Endothelial cell of umbilical vein (primary cell): Measurements from ENCODE around the gene MAG. TPM values are rescaled to one million over a fixed set of nuclear protein-coding genes. Genes with fewer than 3 reads are reported as not detected.

ENCODE experiments used
- BruUV-seq: library from RNA; stranded (reverse); fragments of 400-500 nt; replicated peaks from 2 replicates; lab custom pipeline; 2021; lab: Mats Ljungman, UMichigan
- CTCF ChIA-PET: fragments of 300-600, 350-600 bp; sonication (Branson Sonifier 250); formaldehyde crosslinking; loops from one replicate; lab custom pipeline; 2021; ENCODE audit warnings: antibody characterized with exemption, inconsistent platforms; lab: Charles Lee
- POLR2A ChIA-PET: fragments of 300-600, 350-600 bp; sonication (Branson Sonifier 250); formaldehyde crosslinking; loops from one replicate; lab custom pipeline; 2021; ENCODE audit warnings: antibody characterized with exemption, inconsistent platforms; lab: Charles Lee
- DNase-seq: peaks from one replicate; pipeline ENCODE4 v3.0.0-alpha.2; 2011; ENCODE audit warnings: low read depth, low spot score
- FAIRE-seq: peaks from 2 replicates; lab custom pipeline; 2011; peaks lifted over from hg19 to GRCh38; lab: Jason Lieb, UNC
- H2AFZ ChIP-seq: 2 replicates; pipeline ENCODE4 v1.6.0; 2012; ENCODE audit warnings: low read depth, low read length, control low read depth, inconsistent platforms
- H3K27ac ChIP-seq: 2 replicates; pipeline ENCODE4 v1.5.1; 2011; ENCODE audit warnings: low read depth, mild to moderate bottlenecking, control low read depth, low read length, moderate library complexity; ENCODE audit not compliant: insufficient read depth
- H3K27me3 ChIP-seq, 2 experiments: 2 replicates each; pipeline versions ENCODE4 v1.6.0 to v1.6.1; 2011; ENCODE audit warnings: low read length in 2 of 2, mixed read lengths in 1 of 2; ENCODE audit not compliant: control insufficient read depth in 2 of 2, insufficient read depth in 2 of 2
- H3K36me3 ChIP-seq, 2 experiments: 2 replicates in 1 of 2; 3 replicates in 1 of 2; pipeline ENCODE4 v1.5.1; 2011; ENCODE audit warnings: low read length in 2 of 2, mild to moderate bottlenecking in 1 of 2, moderate library complexity in 1 of 2; ENCODE audit not compliant: control insufficient read depth in 2 of 2, insufficient read depth in 2 of 2; ENCODE audit errors: extremely low read depth in 1 of 2
- H3K4me1 ChIP-seq: 3 replicates; pipeline ENCODE4 v1.5.1; 2011; ENCODE audit warnings: mild to moderate bottlenecking, low read length; ENCODE audit not compliant: control insufficient read depth, insufficient read depth; ENCODE audit errors: extremely low read depth
- H3K4me2 ChIP-seq: 2 replicates; pipeline ENCODE4 v1.6.1; 2011; ENCODE audit warnings: low read length, control low read depth, mixed read lengths; ENCODE audit not compliant: insufficient read depth
- H3K4me3 ChIP-seq, 3 experiments: fragments of 200-600 bp in 1 of 3; sonication (generic), shearing (Covaris generic) in 1 of 3; replicated peaks in 1 of 3; 2 replicates each; pipeline ENCODE4 v1.5.1; 2011 to 2016; ENCODE audit warnings: control low read depth in 3 of 3, low read length in 3 of 3, mild to moderate bottlenecking in 2 of 3, inconsistent platforms in 1 of 3, low read depth in 1 of 3, moderate library complexity in 1 of 3; ENCODE audit not compliant: insufficient read depth in 1 of 3
- H3K79me2 ChIP-seq: 2 replicates; pipeline ENCODE4 v1.6.0; 2012; ENCODE audit warnings: low read length, inconsistent platforms; ENCODE audit not compliant: control insufficient read depth, insufficient read depth
- H3K9ac ChIP-seq: replicated peaks from 2 replicates; pipeline ENCODE3; 2011; ENCODE audit warnings: low read length, control low read depth; ENCODE audit not compliant: insufficient read depth; ENCODE audit errors: extremely low read depth
- H3K9me1 ChIP-seq: replicated peaks from 3 replicates; pipeline ENCODE4 v1.6.0; 2011; ENCODE audit warnings: mild to moderate bottlenecking, low read length; ENCODE audit not compliant: control insufficient read depth, insufficient read depth; ENCODE audit errors: extremely low read depth
- H3K9me3 ChIP-seq: replicated peaks from 2 replicates; pipeline ENCODE4 v1.5.1; 2012; ENCODE audit warnings: low read length, inconsistent platforms; ENCODE audit not compliant: control insufficient read depth, insufficient read depth
- H4K20me1 ChIP-seq: replicated peaks from 2 replicates; pipeline ENCODE3; 2011; ENCODE audit warnings: mild to moderate bottlenecking, low read length; ENCODE audit not compliant: control insufficient read depth, insufficient read depth; ENCODE audit errors: extremely low read depth
- CTCF ChIP-seq, 2 donors: IDR thresholded peaks; 1 replicate in 1 of 2; 2 replicates in 1 of 2; pipeline ENCODE4 v1.5.1; 2011; ENCODE audit warnings: low read length in 2 of 2, mild to moderate bottlenecking in 2 of 2, moderate library complexity in 2 of 2, control low read depth in 1 of 2, inconsistent platforms in 1 of 2, low read depth in 1 of 2; ENCODE audit not compliant: insufficient read depth in 1 of 2; ENCODE audit errors: extremely low read depth in 1 of 2
- EZH2 ChIP-seq: IDR thresholded peaks from 2 replicates; pipeline ENCODE4 v1.6.1; 2012; ENCODE audit warnings: borderline replicate concordance, low read depth, mild to moderate bottlenecking, moderate library complexity, low read length, inconsistent platforms; ENCODE audit not compliant: severe bottlenecking
- FOS ChIP-seq: IDR thresholded peaks from 2 replicates; pipeline ENCODE4 v1.6.1; 2011; ENCODE audit warnings: mild to moderate bottlenecking, low read length, moderate library complexity, borderline replicate concordance; ENCODE audit not compliant: insufficient read depth
- GATA2 ChIP-seq: IDR thresholded peaks from 2 replicates; pipeline ENCODE4 v1.7.0; 2011; ENCODE audit warnings: low read depth, mild to moderate bottlenecking, moderate library complexity, mixed read lengths, low read length; ENCODE audit not compliant: insufficient read length, insufficient read depth
- JUN ChIP-seq: IDR thresholded peaks from 2 replicates; pipeline ENCODE4 v1.6.1; 2011; ENCODE audit warnings: borderline replicate concordance, low read depth; ENCODE audit not compliant: insufficient read length, insufficient read depth
- MAX ChIP-seq: IDR thresholded peaks from 2 replicates; pipeline ENCODE4 v1.6.1; 2011; ENCODE audit not compliant: insufficient read depth, insufficient read length
- MYC ChIP-seq: IDR thresholded peaks from one replicate; pipeline ENCODE4 v1.6.1; 2011; ENCODE audit warnings: mild to moderate bottlenecking, low read depth, low read length
- POLR2A ChIP-seq: IDR thresholded peaks from 2 replicates; pipeline ENCODE4 v1.6.1; 2012; ENCODE audit warnings: low read depth, mild to moderate bottlenecking, control low read depth, low read length
- POLR2AphosphoS5 ChIP-seq: IDR thresholded peaks from 2 replicates; pipeline ENCODE4 v1.6.1; 2012; ENCODE audit warnings: low read depth, mild to moderate bottlenecking, control low read depth, low read length, moderate library complexity; ENCODE audit not compliant: insufficient read depth
- dilution Hi-C: fragments of 300-500 bp; cut with MboI; formaldehyde crosslinking; loops from one replicate; pipeline ENCODE4 v1.15.0; 2019; ENCODE audit warnings: low sequenced_read_pairs; ENCODE audit not compliant: extremely low pct_ligation_motif_present
- intact Hi-C: fragments of 100-400 bp; cut with micrococcal nuclease; formaldehyde crosslinking; loops from one replicate; pipeline ENCODE4 v1.10.0; 2022
- polyA plus RNA-seq, 4 experiments: library from polyadenylated mRNA; depleted of rRNA in 3 of 4; stranded (reverse) in 3 of 4; unstranded in 1 of 4; fragments of >200 nt; gene quantifications; 2 replicates each; pipeline versions ENCODE4 v1.2.1 to v1.2.3, GENCODE V29; 2011 to 2012; ENCODE audit warnings: missing spikeins in 1 of 4
- total RNA-seq: library from RNA; stranded (reverse); gene quantifications from 2 replicates; pipeline ENCODE4 v1.2.3, GENCODE V29; 2021

MAG gene
- total and polyA plus RNA-seq, 2 donors (not counting 3 experiments of a cell fraction or from before 2014, with no cell fraction given): not detected

- peaks cover 26 to 41% of the 10 kb centered on the region in 2 experiments for H3K27me3 ChIP-seq
- H4K20me1 ChIP-seq: no peaks in the 10 kb centered on the region
- CTCF ChIA-PET: no interaction called here
- no peak for FAIRE-seq
- dilution Hi-C loops: no loop called here
- no peak overlapping the region for H2AFZ ChIP-seq
- no peak for TF ChIP-seq POLR2AphosphoS5
- no peak for TF ChIP-seq GATA2
- no peak for TF ChIP-seq MYC
- TF ChIP-seq FOS: no peak
- TF ChIP-seq POLR2A: no peak
- no peak for TF ChIP-seq EZH2
- no peak for TF ChIP-seq JUN
- no peak for TF ChIP-seq CTCF (IDR thresholded peaks at IDR 0.05; ENCODE audit: extremely low read depth in 1 of 2, insufficient read depth in 1 of 2, low read depth in 1 of 2, low read length in 2 of 2)
- no peak for TF ChIP-seq MAX
- H3K36me3 ChIP-seq: no peaks in the 10 kb centered on the region
- H3K79me2 ChIP-seq: no peaks in the 10 kb centered on the region
- H3K9ac ChIP-seq: no peak overlapping the region
- no TSS peak for BruUV-seq
- POLR2A ChIA-PET: no interaction called here
- no peak overlapping the region for H3K4me3 ChIP-seq
- H3K9me3 ChIP-seq: no peaks in the 10 kb centered on the region
- H3K9me1 ChIP-seq: no peaks in the 10 kb centered on the region
- intact Hi-C loops: no loop called here
- H3K4me1 ChIP-seq: peaks cover 3% of the 10 kb centered on the region
- no peak overlapping the region for H3K4me2 ChIP-seq
- no peak overlapping the region for H3K27ac ChIP-seq
- DNase-seq: no peak
Measured at GRCh38 chr19:35251456-35251855, 40.5 kb upstream of the MAG start.
